Keratinocyte (primary cell): ENCODE data around the gene FMN2.

Source experiments
- EZH2 ChIP-seq: IDR thresholded peaks from one replicate; pipeline ENCODE4 v1.6.1; 2012; ENCODE audit warnings: inconsistent platforms, mild to moderate bottlenecking, low read length, moderate library complexity
- TF ChIP-seq, protein P1 (sequence below), 3 experiments: IDR thresholded peaks in 1 of 3; conservative IDR thresholded peaks in 1 of 3; optimal IDR thresholded peaks in 1 of 3; 2 replicates in 2 of 3; 3 replicates in 1 of 3; pipeline versions ENCODE3 to v1.5.1; 2011; ENCODE audit warnings: low read length in 3 of 3, mild to moderate bottlenecking in 3 of 3, moderate library complexity in 2 of 3, control low read depth in 1 of 3, inconsistent platforms in 1 of 3; ENCODE audit not compliant: insufficient read depth in 2 of 3; ENCODE audit errors: extremely low read depth in 1 of 3

DNA sequence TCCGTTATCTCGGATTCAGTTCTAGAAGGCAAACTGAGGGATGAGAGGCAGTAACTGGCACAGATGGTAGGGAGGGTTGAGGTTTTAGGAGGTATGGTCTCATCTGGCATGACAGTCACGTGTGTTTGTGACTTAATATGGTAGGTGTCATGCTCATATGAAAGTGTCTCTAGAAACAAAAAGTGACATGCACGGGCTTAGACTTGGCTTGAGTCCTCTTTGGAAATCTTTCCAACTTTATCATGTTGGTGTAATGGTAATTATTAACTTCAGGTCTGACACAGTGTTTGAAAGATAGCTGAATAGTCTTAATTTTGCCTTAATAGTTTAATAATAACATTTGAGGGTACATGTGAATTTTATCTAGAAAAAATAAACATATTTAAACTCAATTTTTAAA, 218.1 kb downstream of the FMN2 start:
- TF ChIP-seq, protein P1, sequence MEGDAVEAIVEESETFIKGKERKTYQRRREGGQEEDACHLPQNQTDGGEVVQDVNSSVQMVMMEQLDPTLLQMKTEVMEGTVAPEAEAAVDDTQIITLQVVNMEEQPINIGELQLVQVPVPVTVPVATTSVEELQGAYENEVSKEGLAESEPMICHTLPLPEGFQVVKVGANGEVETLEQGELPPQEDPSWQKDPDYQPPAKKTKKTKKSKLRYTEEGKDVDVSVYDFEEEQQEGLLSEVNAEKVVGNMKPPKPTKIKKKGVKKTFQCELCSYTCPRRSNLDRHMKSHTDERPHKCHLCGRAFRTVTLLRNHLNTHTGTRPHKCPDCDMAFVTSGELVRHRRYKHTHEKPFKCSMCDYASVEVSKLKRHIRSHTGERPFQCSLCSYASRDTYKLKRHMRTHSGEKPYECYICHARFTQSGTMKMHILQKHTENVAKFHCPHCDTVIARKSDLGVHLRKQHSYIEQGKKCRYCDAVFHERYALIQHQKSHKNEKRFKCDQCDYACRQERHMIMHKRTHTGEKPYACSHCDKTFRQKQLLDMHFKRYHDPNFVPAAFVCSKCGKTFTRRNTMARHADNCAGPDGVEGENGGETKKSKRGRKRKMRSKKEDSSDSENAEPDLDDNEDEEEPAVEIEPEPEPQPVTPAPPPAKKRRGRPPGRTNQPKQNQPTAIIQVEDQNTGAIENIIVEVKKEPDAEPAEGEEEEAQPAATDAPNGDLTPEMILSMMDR (optimal IDR thresholded peaks at IDR 0.05 in 1 of 3, IDR thresholded peaks at IDR 0.05 in 1 of 3, conservative IDR thresholded peaks at IDR 0.05 in 1 of 3; ENCODE audit: extremely low read depth in 1 of 3, insufficient read depth in 2 of 3, low read length in 3 of 3): no peak
- no peak for TF ChIP-seq EZH2
